Activated CD8-positive, alpha-beta memory T cell treated with anti-CD3 and anti-CD28 coated beads for 24 hours (primary cell): Measurements from ENCODE around the gene LMLN.
"Not testable (repeated sequence)": the region's sequence is repeated elsewhere in the genome, so short reads cannot be mapped to it uniquely, and the experiment has no call there.

ENCODE experiments used
- DNase-seq: peaks from one replicate; pipeline ENCODE4 v3.0.0-alpha.2; 2020

LMLN gene

DNA sequence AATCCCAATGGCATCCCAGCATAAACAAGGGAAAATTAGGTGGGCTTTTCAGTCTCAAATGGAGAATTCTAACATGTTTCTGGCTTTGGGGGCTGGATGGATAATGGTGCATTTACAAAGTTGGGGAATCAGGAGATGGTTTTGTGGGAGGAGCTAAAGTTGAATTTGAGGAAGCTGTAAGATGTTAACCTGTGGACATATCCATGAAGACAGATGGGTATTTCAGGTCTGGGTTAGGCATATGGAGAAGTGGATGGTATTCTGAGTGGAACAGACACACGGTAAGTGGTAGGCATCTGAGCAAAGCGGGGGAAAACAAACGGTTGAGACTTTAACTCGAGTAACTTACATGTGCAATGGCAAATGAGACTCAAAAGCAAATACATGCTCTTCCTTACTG is 1.7 kb upstream of the LMLN start:
- no peak for DNase-seq

DNA sequence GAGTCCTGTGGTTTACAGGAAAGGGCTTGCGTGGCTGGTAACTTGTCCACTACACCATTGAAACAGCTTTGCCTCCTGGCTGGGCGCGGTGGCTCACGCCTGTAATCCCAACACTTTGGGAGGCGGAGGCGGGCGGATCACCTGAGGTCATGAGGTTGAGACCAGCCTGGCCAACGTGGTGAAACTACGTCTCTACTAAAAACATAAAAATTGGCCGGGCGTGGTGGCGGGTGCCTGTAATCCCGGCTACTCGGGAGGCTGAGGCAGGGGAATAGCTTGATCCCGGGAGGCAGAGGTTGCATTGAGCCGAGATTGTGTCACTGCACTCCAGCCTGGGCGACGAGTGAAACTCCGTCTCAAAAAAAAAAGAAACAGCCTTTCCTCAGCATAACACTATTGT is 1.2 kb upstream of the LMLN start:
- DNase-seq = not testable (repeated sequence)

DNA sequence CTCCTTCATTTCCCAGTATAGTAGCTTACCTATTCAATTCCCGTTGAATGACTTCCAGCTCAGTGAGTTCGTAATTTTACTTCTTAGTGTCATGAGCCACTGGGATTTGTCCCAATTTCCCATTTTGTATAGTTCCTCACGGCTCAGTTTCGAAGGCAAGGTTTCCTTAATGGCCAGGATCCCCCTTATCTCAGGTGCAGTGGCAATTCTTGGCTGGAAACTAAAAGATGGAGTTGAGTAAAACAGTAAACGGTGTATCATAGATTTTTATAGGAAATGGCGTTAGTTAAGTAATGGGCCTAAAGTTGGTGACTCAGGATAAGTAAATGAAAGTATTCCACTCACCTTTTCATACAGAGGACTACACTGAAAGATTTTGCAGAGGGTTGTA is 522 bp upstream of the LMLN start:
- DNase-seq = no peak

DNA sequence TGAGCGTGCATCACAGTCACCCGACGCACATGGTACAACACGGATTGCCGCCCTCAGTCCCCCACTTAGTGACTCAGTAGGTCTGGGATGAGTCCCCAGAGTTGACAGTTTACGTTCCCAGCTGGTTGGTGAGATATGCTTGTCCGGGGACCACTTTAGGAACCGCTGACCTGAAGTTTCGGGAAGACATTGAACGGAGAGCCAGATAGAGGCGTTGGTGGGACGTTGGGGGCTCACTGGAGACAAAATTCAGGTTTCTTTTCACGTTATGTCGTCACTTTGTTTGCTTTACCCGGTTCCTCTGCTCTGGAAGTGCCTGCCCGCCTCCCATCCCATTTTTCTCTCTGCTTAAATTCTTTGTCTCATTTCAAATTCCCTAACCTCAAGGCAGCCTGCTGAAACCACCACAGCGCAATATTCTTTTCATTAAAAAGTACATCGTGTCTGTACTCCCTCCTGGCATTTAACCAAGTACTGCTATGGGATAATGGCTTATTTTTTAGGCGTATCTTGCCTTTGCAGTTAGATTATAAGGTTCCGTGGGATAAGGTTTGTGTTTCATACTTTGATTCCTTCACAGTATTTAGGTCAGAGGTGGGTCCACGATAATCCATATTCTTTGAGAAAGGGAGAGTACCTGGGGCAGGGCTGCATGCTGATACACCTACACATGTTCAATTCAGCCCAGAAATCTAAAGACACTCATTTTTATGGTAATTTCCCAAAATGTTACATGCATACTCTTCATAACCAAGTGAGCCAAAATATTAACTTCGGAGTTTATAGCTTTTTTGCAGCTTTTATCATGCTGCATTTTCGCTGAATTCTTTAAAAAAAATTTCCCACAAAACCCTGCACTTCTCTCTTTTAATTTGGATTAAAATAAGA is 921 bp downstream of the LMLN start:
- DNase-seq = no peak

DNA sequence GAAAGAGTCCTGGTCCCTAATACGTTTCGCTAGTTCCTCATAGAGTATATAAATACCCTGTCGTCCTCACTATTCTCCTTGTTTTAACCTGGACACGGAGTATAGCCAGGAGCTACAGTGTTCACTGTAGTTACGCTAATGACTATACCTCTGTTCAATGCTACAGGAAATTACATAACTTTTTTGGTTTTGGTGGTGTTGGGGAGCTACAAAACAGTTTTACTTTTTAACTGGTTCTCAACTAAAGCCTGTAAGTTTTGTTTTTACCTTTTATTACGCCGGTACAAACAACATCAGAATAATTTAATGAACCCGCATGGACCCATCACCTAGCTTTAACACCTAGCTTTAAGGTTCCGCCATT is 1.5 kb downstream of the LMLN start:
- no peak for DNase-seq

DNA sequence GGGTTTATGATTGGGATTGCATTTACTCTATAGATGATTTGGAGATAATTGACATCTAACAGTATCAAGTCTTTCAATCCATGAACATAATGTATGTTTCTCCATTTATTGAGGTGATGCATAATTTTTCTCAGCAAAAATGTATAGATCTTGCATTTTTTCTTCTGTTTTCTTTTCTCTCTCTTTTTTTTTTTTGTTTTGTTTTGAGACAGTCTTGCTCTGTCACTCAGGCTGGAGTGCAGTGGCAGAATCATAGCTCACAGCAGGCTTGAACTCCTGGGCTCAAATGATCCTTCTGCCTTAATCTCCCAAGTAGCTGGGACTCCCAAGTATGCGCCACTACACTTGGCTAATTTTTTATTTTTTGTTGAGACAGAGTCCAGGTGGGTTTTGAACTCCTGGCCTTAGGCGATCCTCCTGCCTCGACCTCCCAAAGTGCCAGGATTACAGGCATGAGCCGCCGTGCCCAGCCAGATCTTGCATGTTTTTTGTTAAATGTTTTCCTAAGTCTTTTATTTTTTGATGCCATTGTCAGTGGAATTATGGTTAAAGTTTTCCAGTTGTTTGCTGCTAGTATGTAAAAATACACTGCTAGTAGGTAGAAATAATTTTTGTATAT is 3.1 kb downstream of the LMLN start:
- DNase-seq = no peak

DNA sequence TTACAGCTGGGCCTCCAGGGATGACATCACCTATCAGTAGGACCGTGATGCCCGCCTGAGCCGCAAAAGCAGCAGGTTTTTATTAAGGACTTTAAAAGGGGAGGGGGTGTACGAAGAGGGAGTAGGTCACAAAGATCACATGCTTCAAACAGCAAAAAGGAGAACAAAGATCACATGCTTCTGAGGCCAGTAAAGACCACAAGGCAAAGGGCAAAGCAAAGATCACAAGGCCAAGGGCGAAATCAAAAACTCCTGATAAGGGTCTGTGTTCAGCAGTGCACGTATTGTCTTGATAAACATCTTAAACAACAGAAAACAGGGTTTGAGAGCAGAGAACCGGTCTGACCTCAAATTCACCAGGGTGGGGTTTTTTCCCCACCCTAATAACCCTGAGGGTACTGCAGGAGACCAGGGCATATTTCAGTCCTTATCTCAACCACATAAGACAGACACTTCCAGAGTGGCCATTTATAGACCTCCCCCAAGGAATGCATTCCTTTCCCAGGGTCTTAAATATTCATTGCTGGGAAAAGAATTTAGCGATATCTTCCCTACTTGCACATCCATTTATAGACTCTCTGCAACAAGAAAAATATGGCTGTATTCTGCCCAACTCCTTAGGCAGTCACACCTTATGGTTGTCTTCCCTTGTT is 7.4 kb downstream of the LMLN start:
- DNase-seq = not testable (repeated sequence)

DNA sequence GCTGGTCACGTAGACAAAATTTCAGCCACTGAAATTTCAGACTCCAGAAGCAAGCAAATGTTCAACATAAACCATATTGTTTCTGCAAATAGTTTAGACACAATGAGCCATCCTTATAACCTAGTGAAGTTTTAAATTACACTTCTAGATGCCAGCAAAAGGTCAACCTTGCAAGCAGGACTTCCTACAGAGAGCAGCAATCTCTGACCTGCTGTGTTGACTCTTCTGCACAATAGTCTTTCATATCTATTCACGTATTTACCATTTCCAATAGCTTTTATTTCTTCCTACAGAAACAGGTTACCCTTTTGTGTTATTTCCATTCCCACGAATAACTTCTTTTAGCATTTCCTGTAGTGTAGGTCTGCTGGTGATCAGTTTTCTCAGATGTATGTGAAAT is 10.6 kb downstream of the LMLN start:
- no peak for DNase-seq

DNA sequence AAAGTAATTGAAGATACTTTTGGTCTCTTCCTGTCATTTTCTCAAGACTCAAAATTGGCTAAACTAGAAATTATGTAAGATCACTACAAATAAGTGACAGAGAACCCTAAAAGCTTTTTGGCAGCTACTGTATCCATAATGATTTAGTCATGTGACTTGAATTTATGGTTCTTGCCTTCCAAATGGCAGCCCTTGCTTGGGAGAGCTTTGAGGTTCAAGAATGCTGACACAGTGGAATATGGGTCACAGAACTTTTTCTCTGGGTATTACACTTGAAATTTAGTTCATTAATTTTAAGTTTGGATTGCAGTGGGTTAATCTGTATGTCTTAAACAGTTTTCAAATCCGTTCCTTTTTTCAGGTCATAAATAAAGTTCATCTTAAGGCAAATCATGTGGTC is 14.0 kb downstream of the LMLN start:
- no peak for DNase-seq

DNA sequence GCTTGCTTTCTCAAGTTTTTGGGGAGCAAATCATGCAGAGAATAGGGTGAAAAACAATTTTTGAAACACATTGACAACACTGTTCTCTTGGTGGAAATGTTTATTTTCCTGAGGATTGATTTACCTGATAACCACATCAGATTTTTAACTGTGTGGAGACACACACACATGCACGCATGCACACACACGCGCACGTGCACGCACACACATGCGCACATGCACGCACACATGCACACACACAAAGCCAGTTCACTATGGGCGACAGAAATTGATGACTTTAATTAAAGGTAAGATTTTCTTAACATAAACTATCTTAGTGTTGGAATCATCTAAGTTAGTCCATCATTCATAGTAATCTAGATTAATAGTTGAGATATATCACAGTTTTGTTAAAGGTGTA is 15.3 kb downstream of the LMLN start:
- DNase-seq = no peak

DNA sequence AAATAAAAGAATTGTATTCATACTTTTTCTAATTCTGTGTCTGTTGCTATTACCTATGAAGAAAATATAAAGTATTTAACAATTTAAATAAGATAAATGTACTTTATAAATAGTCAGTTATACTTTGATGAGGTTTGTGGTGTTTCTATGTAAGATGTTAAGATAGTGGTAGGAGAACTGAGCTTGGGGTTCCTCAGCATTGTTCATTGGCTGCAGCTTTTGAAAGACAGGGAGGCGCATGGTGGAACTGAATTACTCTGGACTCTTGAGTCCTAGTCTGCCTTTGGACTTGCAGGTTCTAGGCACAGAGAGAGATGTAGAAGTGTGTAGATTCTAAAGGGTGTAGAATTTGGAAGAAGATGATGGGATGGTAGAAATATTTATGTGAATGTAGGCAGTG is 23.1 kb downstream of the LMLN start:
- DNase-seq = no peak

DNA sequence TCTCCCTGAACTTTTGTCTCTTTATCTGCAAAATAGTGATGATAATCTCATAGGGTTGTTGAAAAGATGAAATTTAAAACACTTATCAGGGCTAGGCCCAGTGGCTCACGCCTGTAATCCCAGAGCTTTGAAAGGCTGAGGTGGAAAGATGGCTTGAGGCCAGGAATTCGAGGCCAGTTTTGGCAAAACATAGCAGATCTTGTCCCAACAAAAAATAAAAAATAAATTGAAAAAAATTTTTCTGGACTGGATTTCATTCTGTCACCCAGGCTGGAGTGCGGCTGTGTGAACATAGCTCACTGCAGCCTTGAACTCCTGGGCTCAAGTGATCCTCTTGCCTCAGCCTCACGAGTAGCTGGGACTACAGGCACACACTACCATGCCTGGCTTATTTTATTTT is 29.6 kb downstream of the LMLN start:
- DNase-seq = no peak

DNA sequence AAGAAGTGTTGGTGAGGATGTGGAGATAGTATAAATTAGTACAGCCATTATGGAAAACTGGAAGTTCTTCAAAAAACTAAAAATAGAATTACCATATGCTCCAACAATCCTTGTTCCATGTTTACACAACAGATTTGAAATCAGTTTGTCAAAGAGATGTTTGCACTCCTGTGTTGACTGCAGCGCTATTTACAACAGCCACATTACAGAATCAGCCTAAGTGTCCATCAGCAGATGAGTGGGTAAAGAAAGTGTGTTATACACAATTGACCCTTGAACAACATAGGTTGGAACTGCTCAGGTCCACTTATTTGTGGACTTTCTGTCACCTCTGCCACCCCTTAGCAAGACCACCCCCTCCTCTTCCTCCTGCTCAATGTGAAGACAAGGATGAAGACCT is 34.7 kb downstream of the LMLN start:
- no peak for DNase-seq

DNA sequence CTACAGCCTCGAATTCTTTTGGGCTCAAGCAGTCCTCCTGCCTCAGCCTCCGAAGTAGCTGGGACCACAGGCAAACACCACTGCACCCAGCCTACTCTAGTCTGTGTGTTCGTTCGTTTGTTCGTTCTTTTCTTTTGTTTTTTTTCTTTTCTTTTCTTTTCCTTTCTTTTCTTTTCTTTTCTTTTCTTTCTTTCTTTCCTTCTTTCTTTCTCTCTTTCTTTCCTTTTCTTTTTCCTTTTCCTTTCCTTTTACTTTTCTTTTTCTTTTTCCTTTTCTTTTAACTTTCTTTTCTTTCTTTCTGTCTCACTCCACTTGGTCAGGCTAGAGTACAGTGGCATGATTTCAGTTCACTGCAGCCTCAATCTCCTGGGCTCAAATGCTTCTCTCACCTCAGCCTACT is 36.8 kb downstream of the LMLN start:
- no peak for DNase-seq

DNA sequence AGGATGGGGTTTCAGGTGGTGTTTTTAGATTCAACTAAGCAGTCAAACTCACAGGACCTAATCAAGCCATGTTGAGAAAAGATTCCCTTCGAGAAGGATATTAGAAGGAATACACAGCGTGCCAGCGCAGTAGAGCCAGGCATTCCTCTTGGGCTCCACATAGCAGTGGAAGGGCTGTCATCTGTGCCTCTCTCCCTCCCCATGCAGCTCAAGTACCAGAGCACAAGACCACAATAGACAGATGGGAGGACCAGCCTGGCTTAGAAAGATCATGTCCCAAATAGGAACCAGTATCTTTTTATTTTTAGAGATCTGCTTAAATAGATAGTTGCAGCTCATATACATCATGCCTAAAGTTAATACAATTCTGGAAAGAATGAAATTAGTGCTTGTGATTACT is 37.9 kb downstream of the LMLN start:
- DNase-seq = no peak

DNA sequence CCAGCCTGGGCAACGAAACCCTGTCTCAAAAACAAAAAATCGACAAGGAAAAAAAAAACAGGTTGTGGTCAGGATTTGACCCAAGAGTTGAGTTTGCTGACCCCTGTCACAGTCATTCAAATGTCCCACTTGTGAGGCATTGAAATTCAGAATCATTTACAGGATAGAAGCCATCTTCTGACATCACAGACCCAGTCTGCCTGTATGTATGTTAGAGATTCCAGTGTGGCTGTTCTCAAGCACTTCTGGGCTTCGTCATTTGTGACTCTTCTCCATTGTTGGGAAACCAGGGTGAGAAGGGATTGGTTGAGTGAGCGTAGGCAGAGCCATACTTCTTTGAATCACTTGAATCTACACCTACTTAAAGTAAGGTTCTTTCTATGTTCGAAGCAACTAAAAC is 57.1 kb downstream of the LMLN start:
- DNase-seq = no peak

DNA sequence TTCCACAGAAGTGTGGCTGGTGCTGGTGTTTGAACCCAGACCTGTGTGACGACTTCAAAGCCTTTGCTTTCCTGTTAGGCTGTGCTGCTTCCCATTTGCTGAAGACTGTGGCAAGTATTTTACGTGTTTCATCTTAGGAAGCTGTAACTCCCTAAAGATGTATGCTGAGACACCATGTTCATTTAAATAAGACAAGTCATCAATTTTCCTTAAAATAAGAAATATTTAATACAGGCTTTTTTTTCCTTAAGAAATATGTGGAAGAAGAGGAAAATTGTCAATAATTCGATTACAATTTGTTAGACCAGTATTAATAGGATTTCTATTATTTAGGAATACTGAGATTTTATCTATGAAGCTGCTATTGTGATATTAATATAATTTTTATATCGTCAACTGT is 58.4 kb downstream of the LMLN start:
- DNase-seq = no peak

DNA sequence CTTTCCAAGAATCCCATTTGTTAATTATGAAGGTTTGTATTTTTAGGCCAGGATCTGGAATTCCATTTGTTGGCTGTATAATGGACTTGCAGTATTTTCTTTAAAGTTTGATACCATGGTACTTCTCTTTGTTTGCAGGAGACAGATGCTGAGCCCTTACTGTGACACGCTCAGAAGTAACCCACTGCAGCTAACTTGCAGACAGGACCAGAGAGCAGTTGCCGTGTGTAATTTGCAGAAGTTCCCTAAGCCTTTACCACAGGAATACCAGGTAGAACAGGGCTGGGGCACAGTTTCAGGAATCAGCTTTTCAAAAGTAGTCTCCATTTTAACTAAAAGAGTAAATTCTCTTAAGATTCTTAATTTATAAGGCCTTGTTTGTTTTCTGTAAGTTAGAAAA is 59.1 kb downstream of the LMLN start:
- DNase-seq = no peak

DNA sequence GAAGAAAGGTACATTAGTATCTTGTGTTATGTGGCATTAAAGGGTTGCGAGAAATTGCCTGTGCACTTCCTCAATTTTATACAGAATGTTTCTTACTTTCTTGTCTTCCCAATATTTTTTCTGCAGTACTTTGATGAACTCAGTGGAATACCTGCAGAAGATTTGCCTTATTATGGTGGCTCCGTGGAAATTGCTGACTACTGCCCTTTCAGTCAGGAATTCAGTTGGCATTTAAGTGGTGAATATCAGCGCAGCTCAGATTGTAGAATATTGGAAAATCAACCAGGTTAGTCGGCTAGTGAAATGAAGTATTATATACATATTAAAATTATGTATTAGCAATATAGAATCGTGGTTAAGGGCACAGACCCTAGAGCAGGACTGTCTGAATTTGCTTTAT is 61.3 kb downstream of the LMLN start:
- no peak for DNase-seq

DNA sequence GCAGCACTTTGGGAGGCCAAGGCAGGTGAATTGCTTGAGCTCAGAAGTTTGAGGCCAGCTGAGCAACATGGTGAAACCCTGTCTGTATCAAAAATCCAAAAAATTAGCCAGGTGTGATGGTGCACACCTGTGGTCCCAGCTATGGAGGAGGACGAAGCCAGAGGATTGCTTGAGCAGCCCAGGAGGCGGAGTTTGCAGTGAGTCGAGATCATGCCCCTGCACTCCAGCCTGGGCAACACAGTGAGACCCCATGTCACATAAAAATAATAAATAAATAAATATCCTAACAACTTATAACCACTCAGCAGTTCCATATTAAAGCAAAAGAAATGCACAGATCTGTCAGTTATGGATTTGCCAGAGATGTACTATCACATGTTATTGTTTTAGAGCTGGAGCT is 62.6 kb downstream of the LMLN start:
- DNase-seq = no peak

DNA sequence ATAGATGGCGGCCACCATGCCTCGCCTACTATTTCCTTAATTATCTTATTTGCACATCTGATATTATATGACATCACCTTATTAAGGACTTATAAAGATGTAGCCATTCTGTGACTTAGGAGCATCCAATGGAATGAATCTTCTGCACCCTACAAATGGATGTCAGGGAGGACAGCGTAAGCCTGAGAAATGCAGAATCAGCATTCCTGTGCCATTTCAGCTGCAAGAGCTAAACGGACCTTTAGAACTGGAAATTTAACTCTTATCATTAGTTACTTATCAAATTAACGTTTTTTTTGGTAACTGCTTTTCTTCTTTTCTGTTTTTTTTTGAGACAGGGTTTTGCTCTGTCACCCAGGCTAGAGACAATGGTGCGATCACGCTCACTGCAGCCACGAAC is 65.6 kb downstream of the LMLN start:
- DNase-seq = no peak

DNA sequence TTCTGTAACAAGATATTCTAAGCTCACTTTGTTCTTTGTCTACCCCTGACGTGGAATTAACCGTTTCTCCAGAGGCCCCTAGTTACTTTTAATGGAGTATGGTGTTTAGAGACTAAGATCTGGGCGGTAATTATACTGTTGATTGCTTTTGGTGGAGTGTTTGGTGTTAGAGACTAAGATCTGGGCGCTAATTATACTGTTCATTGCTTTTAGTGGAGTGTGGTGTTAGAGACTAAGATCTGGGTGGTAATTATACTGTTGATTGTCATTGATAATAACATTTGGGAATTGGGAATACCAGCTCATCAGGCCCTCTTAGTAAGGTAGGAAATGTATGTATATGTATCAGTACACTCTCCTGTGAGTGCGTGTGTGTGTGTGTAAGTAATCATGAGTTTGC is 66.6 kb downstream of the LMLN start:
- no peak for DNase-seq

DNA sequence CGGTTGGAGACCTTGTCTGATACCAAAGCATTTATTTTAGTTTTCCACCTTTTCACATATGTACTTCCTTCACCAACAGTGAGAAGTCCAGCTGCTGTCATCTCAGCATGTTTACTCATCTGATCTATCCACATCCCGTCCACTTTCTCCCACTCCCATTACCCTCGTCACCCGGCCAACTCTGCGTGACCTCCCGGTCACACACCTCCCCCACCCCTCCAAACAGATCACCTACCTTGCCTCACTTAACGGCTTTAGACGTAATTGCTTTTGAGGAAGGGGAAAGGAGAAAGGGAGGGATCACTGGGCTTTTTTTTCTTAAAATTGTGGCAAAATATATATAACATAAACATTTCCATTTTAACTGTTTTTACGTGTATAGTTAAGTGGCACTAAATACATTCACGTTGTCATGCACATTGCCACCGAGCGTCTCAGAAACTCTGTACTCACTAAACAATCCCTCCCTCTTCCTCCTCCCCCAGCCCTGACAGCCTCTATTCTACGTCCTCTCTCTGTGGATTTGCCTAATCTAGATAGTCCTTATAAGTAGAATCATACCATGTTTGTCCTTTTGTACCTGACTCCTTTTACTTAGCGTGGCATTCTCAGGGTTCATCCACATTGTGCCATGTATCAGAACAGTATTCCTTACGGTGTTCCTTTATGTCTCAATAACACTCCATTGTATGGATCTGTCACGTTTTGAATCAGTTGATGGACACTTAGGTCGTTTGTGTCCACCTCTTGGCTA is 67.2 kb downstream of the LMLN start:
- no peak for DNase-seq
